Measurements from ENCODE around the gene GPC5. TPM values are rescaled to one million over a fixed set of nuclear protein-coding genes. Genes with fewer than 3 reads are reported as not detected.

Gene GPC5
- total and polyA plus RNA-seq, 2 of the 13 experiments (the other 11 are each of a cell fraction or from before 2014, with no cell fraction given), result 0.02 to 0.07 TPM

- TF ChIP-seq ZNF615 (CRISPR knock-in tag; IDR thresholded peaks at IDR 0.05; ENCODE audit: borderline replicate concordance), result no peak
- no peak for TF ChIP-seq ZNF512 (CRISPR knock-in tag; IDR thresholded peaks at IDR 0.05)
- TF ChIP-seq HNRNPUL1 (IDR thresholded peaks at IDR 0.05; ENCODE audit: low read depth, low read length), result no peak
- TF ChIP-seq CTCF (CRISPR knock-in tag; IDR thresholded peaks at IDR 0.05), result peak; percentile 84
- no peak for TF ChIP-seq ZSCAN25 (CRISPR knock-in tag; IDR thresholded peaks at IDR 0.05)
- TF ChIP-seq ZNF558 (CRISPR knock-in tag; IDR thresholded peaks at IDR 0.05; ENCODE audit: borderline replicate concordance), result no peak; the same call in 1 of the 2 replicates
- TF ChIP-seq YEATS4 (CRISPR knock-in tag; IDR thresholded peaks at IDR 0.05; ENCODE audit: borderline replicate concordance), result peak; percentile 81; the same call in 1 of the 2 replicates
- TF ChIP-seq HCFC1 (IDR thresholded peaks at IDR 0.05; ENCODE audit: low read depth, low read length), result no peak; the same call in 1 of the 2 replicates
- TF ChIP-seq HIVEP1 (CRISPR knock-in tag; IDR thresholded peaks at IDR 0.05), result no peak
- TF ChIP-seq ZNF883 (CRISPR knock-in tag; IDR thresholded peaks at IDR 0.05; ENCODE audit: not compliant biosample characterization), result no peak
- TF ChIP-seq ZNF781 (CRISPR knock-in tag; IDR thresholded peaks at IDR 0.05; ENCODE audit: borderline replicate concordance, not compliant biosample characterization), result no peak
- no peak for TF ChIP-seq KAT2B (IDR thresholded peaks at IDR 0.05; ENCODE audit: borderline replicate concordance, low read depth, low read length)
- no peak for TF ChIP-seq ZNF101 (CRISPR knock-in tag; IDR thresholded peaks at IDR 0.05; ENCODE audit: borderline replicate concordance, low read depth)
- TF ChIP-seq ZNF205 (CRISPR knock-in tag; IDR thresholded peaks at IDR 0.05), result peak; percentile 54; the same call in 1 of the 2 replicates
- TF ChIP-seq CC2D1A (CRISPR knock-in tag; IDR thresholded peaks at IDR 0.05), result no peak
- TF ChIP-seq NR2F1 (CRISPR knock-in tag; IDR thresholded peaks at IDR 0.05), result no peak
- TF ChIP-seq ZNF136 (CRISPR knock-in tag; IDR thresholded peaks at IDR 0.05; ENCODE audit: low read depth), result peak; percentile 40; the same call in 1 of the 2 replicates
- no peak; the same call in 1 of the 2 replicates for TF ChIP-seq ZNF230 (CRISPR knock-in tag; IDR thresholded peaks at IDR 0.05)
- no peak for TF ChIP-seq ZNF484 (CRISPR knock-in tag; IDR thresholded peaks at IDR 0.05; ENCODE audit: borderline replicate concordance, low read depth)
- TF ChIP-seq SRSF1 (optimal IDR thresholded peaks at IDR 0.05; ENCODE audit: low read depth, low read length), result no peak
- no peak for TF ChIP-seq KLF11 (CRISPR knock-in tag; IDR thresholded peaks at IDR 0.05)
- no peak for TF ChIP-seq HHEX (CRISPR knock-in tag; IDR thresholded peaks at IDR 0.05)
- no peak for TF ChIP-seq TCF12 (IDR thresholded peaks at IDR 0.05)
- TF ChIP-seq TCF12 (CRISPR knock-in tag; IDR thresholded peaks at IDR 0.05), result no peak
- peak; percentile 39; the same call in 1 of the 2 replicates for TF ChIP-seq ZBTB33 (CRISPR knock-in tag; IDR thresholded peaks at IDR 0.05)
- TF ChIP-seq ZNF160 (CRISPR knock-in tag; IDR thresholded peaks at IDR 0.05), result no peak
- no peak for TF ChIP-seq HMG20A (CRISPR knock-in tag; IDR thresholded peaks at IDR 0.05; ENCODE audit: borderline replicate concordance)
- TF ChIP-seq PLRG1 (conservative IDR thresholded peaks at IDR 0.05), result no peak
These were observed 49.5 kb upstream of the GPC5 start (continued) for GRCh38 chr13:91348906-91349435.

All from HepG2 (cell line).